Liver (tissue), 3 donors: ENCODE data around the gene CDK5R2.

Source experiments
- CTCF ChIP-seq: fragments of 150-350 bp; IDR thresholded peaks from 2 replicates; pipeline ENCODE4 v1.5.1; 2017; ENCODE audit warnings: improper control_type of control experiment, low read depth, low read length; ENCODE audit not compliant: missing input control
- FOXA2 ChIP-seq: IDR thresholded peaks from 2 replicates; pipeline ENCODE4 v1.6.1; 2016; ENCODE audit warnings: antibody characterized with exemption
- GABPA ChIP-seq, 2 donors: IDR thresholded peaks in 1 of 2; conservative IDR thresholded peaks in 1 of 2; 2 replicates each; pipeline ENCODE4 v1.6.1; 2016; ENCODE audit warnings: antibody characterized with exemption in 2 of 2, mild to moderate bottlenecking in 1 of 2, moderate library complexity in 1 of 2
- HNF4G ChIP-seq: IDR thresholded peaks from 2 replicates; pipeline ENCODE4 v1.6.1; 2016; ENCODE audit warnings: antibody characterized with exemption
- JUND ChIP-seq, 2 donors: IDR thresholded peaks; 2 replicates each; pipeline ENCODE4 v1.6.1; 2016; ENCODE audit warnings: antibody characterized with exemption in 2 of 2
- RAD21 ChIP-seq, 2 donors: IDR thresholded peaks; 2 replicates each; pipeline ENCODE4 v1.6.1; 2016; ENCODE audit warnings: antibody characterized with exemption in 2 of 2, mild to moderate bottlenecking in 2 of 2
- REST ChIP-seq: IDR thresholded peaks from 2 replicates; pipeline ENCODE4 v1.6.1; 2016; ENCODE audit warnings: antibody characterized with exemption, mild to moderate bottlenecking
- RXRA ChIP-seq, 2 donors: IDR thresholded peaks; 2 replicates each; pipeline ENCODE4 v1.6.1; 2017 to 2018; ENCODE audit warnings: antibody characterized with exemption in 2 of 2, mild to moderate bottlenecking in 1 of 2
- SP1 ChIP-seq: IDR thresholded peaks from 2 replicates; pipeline ENCODE4 v1.6.1; 2018; ENCODE audit warnings: antibody characterized with exemption, mild to moderate bottlenecking
- TAF1 ChIP-seq: conservative IDR thresholded peaks from 2 replicates; pipeline ENCODE4 v1.6.1; 2016; ENCODE audit warnings: antibody characterized with exemption, mild to moderate bottlenecking
- YY1 ChIP-seq: IDR thresholded peaks from 2 replicates; pipeline ENCODE4 v1.6.1; 2016; ENCODE audit warnings: antibody characterized with exemption, mild to moderate bottlenecking
- TF ChIP-seq, protein P1 (sequence below): IDR thresholded peaks from 2 replicates; pipeline ENCODE4 v1.6.1; 2016; ENCODE audit warnings: antibody characterized with exemption
- TF ChIP-seq, protein P2 (sequence below): IDR thresholded peaks from 2 replicates; pipeline ENCODE4 v1.6.1; 2016; ENCODE audit warnings: antibody characterized with exemption
- donor health status: healthy.
- donor health status: healthy.

DNA sequence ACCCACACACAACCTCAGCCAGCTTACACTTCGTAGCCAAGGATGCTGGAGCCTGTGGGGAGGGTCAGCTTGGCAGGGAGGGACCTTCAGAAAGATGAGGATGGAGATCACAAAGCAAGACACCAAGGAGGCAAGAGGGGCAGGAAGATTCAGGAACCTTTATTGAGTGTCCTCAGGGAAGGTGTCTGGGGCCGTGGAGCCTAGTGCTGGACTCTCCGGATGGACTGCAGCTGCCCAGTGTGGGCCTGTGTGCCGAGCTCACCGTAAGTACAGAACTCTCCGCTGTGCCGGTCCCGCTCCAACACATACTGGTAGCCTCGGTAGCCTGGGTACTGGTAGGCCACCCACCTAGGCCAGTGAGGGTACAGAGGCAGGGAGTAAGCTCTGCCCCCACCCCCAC lies 30.6 kb downstream of the CDK5R2 start:
- no peak for TF ChIP-seq JUND (IDR thresholded peaks at IDR 0.05)
- no peak for TF ChIP-seq CTCF
- TF ChIP-seq REST, result no peak
- TF ChIP-seq RAD21 (IDR thresholded peaks at IDR 0.05), result no peak
- no peak for TF ChIP-seq TAF1
- TF ChIP-seq SP1, result no peak
- TF ChIP-seq, protein P1, sequence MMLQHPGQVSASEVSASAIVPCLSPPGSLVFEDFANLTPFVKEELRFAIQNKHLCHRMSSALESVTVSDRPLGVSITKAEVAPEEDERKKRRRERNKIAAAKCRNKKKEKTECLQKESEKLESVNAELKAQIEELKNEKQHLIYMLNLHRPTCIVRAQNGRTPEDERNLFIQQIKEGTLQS, result no peak
- TF ChIP-seq YY1, result no peak
- TF ChIP-seq, protein P2, sequence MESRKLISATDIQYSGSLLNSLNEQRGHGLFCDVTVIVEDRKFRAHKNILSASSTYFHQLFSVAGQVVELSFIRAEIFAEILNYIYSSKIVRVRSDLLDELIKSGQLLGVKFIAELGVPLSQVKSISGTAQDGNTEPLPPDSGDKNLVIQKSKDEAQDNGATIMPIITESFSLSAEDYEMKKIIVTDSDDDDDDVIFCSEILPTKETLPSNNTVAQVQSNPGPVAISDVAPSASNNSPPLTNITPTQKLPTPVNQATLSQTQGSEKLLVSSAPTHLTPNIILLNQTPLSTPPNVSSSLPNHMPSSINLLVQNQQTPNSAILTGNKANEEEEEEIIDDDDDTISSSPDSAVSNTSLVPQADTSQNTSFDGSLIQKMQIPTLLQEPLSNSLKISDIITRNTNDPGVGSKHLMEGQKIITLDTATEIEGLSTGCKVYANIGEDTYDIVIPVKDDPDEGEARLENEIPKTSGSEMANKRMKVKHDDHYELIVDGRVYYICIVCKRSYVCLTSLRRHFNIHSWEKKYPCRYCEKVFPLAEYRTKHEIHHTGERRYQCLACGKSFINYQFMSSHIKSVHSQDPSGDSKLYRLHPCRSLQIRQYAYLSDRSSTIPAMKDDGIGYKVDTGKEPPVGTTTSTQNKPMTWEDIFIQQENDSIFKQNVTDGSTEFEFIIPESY, result no peak
- no peak for TF ChIP-seq GABPA (IDR thresholded peaks at IDR 0.05 in 1 of 2, conservative IDR thresholded peaks at IDR 0.05 in 1 of 2)
- no peak for TF ChIP-seq FOXA2
- TF ChIP-seq HNF4G, result no peak
- no peak for TF ChIP-seq RXRA (IDR thresholded peaks at IDR 0.05)
